IPS-15b (cell line): ENCODE measurements around the gene ATPAF2.
"Not testable (repeated sequence)": the region's sequence is repeated elsewhere in the genome, so short reads cannot be mapped to it uniquely, and the experiment has no call there.

Experiments
- H3K27me3 ChIP-seq: one replicate; pipeline ENCODE4 v1.6.1; 2013; ENCODE audit warnings: low read length; ENCODE audit not compliant: control insufficient read depth, insufficient read depth
- H3K36me3 ChIP-seq: one replicate; pipeline ENCODE4 v1.6.1; 2013; ENCODE audit warnings: low read length; ENCODE audit not compliant: control insufficient read depth, insufficient read depth
- H3K4me1 ChIP-seq: one replicate; pipeline ENCODE4 v1.6.1; 2013; ENCODE audit warnings: mild to moderate bottlenecking, low read length; ENCODE audit not compliant: control insufficient read depth, insufficient read depth
- H3K4me3 ChIP-seq: one replicate; pipeline ENCODE4 v1.5.1; 2013; ENCODE audit warnings: low read depth, low read length
- H3K9ac ChIP-seq: one replicate; pipeline ENCODE4 v1.6.1; 2013; ENCODE audit warnings: low read depth, mild to moderate bottlenecking, low read length
- H3K9me3 ChIP-seq: one replicate; pipeline ENCODE4 v1.6.1; 2013; ENCODE audit warnings: mild to moderate bottlenecking, low read length; ENCODE audit not compliant: control insufficient read depth, insufficient read depth

The ATPAF2 gene

DNA sequence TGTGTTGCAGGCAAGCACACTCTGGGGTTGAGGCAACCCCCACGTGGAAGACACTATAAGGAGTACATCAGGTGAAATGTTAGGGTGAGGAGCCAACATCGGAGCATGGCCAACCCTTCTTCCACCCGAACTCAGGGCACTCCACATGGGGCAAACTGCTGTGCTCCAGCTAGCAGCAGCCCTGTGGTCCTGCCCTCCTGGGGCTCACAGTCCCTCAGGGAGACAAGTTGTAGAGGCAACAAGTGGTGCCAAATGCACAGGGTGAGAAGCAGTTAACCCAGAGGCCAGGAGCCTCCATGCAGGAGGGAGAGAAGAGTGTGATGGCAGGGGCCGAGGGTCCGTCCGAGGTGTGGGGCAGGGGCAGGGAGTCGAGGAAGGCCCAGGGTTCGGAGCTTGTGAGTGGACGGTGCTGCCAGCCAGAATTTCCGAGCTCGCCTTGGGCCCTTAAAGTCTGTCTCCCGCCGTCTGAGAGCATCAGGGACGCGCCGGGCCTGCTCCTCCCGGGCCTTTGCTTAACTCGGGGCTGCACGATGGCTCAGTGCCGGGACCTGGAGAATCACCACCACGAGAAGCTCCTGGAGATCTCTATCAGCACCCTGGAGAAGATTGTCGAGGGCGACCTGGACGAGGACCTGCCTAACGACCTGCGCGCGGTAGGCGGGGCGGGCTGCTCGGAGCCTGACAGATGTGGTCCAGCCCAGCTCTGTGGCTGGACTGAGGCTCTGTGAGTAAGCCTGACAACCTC, 32.3 kb downstream of the ATPAF2 start:
- Histone ChIP-seq H3K9ac (peak overlapping the region; percentile 8), H3K36me3 (no peaks in the 10 kb centered on the region)

DNA sequence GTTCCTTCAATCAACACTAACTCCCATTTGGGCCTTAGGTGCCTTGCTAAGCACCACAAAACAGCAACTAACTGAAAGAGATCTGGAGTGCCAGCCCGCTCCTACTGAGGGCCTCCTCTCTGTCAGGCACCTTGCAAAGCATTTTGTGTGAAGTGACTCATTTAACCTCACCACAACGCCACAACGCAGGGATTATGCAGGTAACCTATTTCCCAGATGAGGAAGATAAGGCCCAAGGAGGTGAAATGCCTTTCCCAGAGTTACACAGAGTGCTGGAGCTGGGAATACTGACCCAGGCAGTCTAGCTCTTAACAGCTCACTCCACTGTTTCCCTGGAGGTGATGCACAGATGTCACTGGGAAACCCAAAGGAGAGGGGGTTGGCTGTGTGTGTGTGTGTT, 33.5 kb downstream of the ATPAF2 start:
- no peaks in the 10 kb centered on the region for H3K36me3 ChIP-seq
- no peaks in the 10 kb centered on the region for H3K27me3 ChIP-seq
- H3K4me3 ChIP-seq, result no peak overlapping the region
- no peaks in the 10 kb centered on the region for H3K9me3 ChIP-seq
- H3K4me1 ChIP-seq, result no peaks in the 10 kb centered on the region
- no peak overlapping the region for H3K9ac ChIP-seq

More for the DNA sequence above, 32.3 kb downstream of the ATPAF2 start:
- Histone ChIP-seq H3K27me3 (no peaks in the 10 kb centered on the region), H3K4me3 (peak overlapping the region; percentile 32), H3K9me3 (no peaks in the 10 kb centered on the region), H3K4me1 (no peaks in the 10 kb centered on the region)

DNA sequence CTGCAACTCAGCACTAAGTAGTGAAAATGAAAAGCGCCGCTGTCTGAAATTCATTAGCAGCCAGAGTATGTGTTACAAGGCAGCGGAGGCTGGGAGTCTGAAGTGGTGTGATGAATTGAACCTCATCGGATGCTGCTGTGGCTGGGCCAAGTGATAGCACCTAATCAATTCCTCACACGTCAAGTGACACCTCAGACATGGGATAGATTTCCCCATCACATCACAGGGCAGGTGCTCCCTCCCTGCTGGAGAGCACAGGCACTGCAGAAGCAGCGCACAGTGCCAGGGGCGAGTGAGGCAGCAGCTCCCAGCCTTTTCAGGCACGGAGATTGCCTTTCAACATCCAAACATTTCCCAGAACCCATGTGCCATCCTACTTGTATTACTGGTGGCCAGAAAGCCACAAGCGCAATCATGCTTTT, 34.1 kb downstream of the ATPAF2 start:
- Histone ChIP-seq H3K9ac (no peak overlapping the region), H3K9me3 (no peaks in the 10 kb centered on the region), H3K36me3 (no peaks in the 10 kb centered on the region), H3K27me3 (no peaks in the 10 kb centered on the region), H3K4me3 (no peak overlapping the region), H3K4me1 (no peaks in the 10 kb centered on the region)

DNA sequence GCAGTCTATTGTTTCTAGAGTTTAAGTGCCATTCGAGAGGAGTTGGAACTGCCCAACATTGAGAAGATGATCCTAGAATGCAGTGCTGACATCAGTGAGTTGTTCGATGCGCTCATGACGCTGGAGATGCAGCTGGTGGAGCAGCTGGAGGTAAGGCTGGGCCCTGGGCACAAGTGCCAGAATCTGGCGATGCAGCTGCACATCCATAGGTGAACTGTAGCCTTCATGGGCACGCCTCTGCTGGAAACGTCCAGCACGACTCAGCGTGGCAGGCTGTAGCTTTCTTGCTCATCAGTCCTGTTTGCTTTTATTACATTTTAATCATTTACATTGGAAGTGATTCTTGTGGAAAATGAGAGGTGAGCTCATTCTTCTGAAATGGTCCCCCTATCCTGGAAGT, 34.6 kb downstream of the ATPAF2 start:
- Histone ChIP-seq H3K27me3 (no peaks in the 10 kb centered on the region), H3K9me3 (no peaks in the 10 kb centered on the region), H3K4me3 (no peak overlapping the region), H3K9ac (no peak overlapping the region), H3K36me3 (no peaks in the 10 kb centered on the region), H3K4me1 (no peaks in the 10 kb centered on the region)

DNA sequence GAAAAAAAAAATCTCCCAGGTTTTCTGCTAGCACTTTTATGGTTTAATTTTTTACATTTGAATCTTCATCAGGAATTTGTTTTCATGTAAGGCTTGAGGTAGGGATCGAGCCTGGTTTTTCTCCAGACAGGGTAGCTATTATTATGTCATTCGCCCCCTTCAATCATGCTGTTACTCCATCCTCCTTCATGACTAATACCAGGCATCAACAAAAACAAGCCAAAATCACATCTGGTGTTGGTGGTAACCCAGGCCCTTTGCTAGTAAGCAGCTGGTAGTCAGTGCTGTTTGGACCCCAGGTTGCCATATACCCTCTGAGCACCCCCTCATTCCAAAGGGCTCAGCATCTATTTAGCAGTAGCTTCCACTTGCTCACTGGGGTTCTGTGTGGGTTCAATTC, 36.8 kb downstream of the ATPAF2 start:
- Histone ChIP-seq H3K4me3 (no peak overlapping the region), H3K27me3 (no peaks in the 10 kb centered on the region), H3K36me3 (no peaks in the 10 kb centered on the region), H3K4me1 (no peaks in the 10 kb centered on the region), H3K9me3 (no peaks in the 10 kb centered on the region), H3K9ac (no peak overlapping the region)

DNA sequence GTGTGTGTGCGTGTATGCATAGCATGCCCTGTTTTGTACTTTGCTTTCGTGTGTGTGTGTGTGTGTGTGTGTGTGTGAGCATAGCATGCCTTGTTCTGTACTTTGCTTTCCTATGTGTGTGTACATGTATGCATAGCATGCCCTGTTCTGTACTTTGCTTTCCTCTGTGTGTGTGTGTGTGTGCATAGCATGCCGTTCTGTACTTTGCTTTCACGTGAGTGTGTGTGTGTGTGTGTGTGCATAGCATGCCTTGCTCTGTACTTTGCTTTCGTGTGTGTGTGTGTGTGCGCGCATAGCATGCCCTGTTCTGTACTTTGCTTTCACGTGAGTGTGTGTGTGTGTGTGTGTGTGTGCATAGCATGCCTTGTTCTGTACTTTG, 38.9 kb downstream of the ATPAF2 start:
- Histone ChIP-seq H3K9ac (no peak overlapping the region), H3K4me1 (no peaks in the 10 kb centered on the region), H3K9me3 (no peaks in the 10 kb centered on the region), H3K4me3 (no peak overlapping the region), H3K36me3 (no peaks in the 10 kb centered on the region), H3K27me3 (no peaks in the 10 kb centered on the region)

DNA sequence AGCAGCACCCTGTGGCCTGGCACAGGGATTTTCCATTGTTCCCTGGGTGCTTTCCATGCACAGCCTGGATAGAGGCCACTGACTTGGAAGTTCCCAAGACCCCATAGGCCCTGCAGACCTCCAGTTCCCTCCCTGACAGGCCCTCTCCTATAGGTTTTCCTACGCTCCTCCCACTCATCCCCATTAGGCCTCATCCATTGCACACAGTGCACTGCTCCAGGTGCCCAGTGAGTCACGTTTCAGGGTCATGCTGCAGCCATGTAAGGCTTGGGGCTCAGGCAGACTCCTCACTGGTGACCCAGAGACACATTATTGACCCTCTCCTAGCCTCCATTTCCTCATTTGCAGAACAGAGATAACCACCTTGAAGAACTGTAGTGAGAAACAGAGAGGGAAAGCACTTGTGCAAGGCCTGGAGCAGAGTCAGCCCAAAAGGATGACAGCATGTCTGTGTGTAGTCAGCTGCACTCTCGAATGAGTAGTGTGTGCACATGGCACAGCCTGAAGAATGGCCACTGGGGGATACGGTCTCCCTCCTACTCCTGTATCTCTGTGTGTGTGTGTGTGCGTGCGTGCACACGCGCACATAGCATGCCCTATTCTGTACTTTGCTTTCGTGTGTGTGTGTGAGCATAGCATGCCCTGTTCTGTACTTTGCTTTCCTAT, 39.5 kb downstream of the ATPAF2 start:
- H3K9ac ChIP-seq, result no peak overlapping the region
- H3K27me3 ChIP-seq, result no peaks in the 10 kb centered on the region
- H3K9me3 ChIP-seq, result no peaks in the 10 kb centered on the region
- H3K4me3 ChIP-seq, result no peak overlapping the region
- no peaks in the 10 kb centered on the region for H3K4me1 ChIP-seq
- H3K36me3 ChIP-seq, result no peaks in the 10 kb centered on the region

DNA sequence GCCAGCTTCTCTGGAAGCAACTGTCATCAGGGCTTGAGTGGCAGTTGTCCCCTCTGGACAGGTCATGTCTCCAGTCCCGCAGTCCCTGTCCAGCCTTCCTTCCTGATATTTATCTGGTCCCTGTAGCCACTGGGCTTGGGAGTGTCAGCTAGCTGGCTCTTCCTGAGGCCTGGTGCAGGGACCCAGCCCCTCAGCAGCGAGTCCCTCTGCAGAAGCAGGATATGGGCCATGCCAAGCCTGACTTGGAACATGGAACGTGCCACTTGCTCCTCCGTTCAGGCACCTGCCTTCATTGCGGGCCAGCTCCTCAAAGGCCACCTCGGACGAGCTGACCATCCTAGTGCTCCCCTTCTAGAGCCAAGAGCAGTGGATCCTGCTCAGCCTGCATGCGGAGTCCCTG, 40.0 kb downstream of the ATPAF2 start:
- Histone ChIP-seq H3K4me3 (no peak overlapping the region), H3K4me1 (no peaks in the 10 kb centered on the region), H3K27me3 (no peaks in the 10 kb centered on the region), H3K9me3 (no peaks in the 10 kb centered on the region), H3K9ac (no peak overlapping the region), H3K36me3 (no peaks in the 10 kb centered on the region)

DNA sequence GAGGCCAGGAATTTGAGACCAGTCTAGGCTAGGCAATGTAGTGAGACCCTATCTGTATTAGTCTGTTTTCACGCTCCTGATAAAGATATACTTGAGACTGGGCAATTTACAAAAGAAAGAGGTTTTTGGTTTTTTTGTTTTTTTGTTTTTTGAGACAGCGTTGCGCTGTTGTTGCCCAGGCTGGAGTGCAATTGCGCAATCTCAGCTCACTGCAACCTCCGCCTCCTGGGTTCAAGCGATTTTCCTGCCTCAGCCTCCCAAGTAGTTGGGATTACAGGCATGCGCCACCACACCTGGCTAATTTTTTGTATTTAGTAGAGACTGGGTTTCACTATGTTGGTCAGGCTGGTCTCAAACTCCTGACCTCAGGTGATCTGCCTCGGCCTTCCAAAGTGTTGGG, 43.1 kb downstream of the ATPAF2 start:
- H3K9me3 ChIP-seq, H3K36me3 ChIP-seq, H3K4me1 ChIP-seq, H3K9ac ChIP-seq, H3K4me3 ChIP-seq, H3K27me3 ChIP-seq: not testable (repeated sequence)

DNA sequence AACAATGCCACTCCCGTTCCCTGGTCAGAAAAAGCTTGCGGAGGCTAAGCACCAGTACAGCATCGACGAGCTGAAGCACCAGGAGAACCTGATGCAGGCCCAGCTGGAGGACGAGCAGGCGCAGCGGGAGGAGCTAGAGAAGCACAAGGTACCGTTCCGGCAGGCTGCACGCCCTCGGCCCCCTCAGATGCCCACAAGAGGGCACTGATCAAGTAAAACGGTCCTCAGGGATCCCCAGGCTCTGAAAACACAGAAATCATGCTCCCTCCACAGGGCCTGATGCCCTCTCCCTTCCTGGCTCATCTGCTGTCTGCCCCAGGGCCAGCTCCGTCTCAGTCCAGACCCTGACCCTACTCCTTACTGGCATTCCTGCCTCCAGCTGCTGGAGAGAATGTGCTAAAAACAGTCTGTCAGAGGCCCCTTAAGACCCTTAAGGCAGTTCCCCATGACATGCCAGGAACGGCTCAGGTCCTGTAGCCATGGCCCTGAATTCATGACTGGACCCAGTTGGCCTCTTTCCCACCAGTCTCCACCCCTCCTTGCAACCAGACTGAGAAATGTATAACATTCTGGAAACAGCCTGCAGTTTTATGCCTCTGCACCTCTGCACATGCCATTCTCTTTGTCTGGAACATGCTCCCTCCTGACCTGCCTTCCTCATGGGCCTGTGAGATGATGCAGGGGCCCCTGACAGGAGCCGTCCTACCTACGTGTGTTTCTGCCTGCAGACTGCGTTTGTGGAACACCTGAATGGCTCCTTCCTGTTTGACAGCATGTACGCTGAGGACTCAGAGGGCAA, 44.5 kb downstream of the ATPAF2 start:
- Histone ChIP-seq H3K9ac (no peak overlapping the region), H3K4me3 (no peak overlapping the region), H3K9me3 (no peaks in the 10 kb centered on the region), H3K36me3 (no peaks in the 10 kb centered on the region), H3K4me1 (no peaks in the 10 kb centered on the region), H3K27me3 (no peaks in the 10 kb centered on the region)

DNA sequence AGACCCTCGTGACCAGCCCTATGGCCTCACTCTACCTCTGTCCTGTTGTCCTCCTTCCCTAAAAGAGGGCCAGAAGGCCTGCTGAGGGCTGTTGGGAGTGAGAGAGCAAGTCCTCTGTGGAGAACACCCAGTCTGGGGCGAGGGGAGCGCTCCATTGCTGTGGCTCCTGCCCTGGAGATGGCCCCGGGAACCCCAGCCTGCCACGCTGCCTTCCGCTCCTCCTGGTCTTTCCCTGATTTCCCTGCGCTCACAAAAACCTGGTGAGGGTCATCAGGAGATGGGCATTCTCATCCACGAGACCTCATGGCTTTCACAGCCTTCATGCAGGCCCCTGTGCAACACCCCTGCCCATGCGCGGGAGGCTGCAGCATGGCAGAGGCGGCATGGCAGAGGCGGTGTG, 45.1 kb downstream of the ATPAF2 start:
- Histone ChIP-seq H3K36me3 (no peaks in the 10 kb centered on the region), H3K4me1 (no peaks in the 10 kb centered on the region)

DNA sequence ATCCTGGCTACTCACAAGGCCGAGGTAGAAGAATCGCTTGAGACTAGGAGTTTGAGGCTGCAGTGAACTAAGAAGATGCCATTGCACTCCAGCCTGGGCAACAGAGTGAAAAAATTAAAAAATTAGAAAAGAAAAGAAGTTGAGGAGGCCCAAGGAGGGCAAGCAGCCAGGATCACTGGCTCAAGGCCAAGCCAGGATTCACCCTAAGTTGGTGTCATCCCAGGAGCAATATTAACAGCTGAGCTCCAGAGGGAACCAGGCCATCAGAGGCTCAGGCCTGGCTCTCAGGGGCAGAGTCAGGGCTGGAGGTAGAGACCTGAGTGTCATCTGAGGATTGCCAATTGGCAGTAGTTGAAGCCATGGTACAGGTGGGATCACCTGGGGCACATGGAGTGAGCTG, 45.6 kb downstream of the ATPAF2 start:
- Histone ChIP-seq H3K9ac (no peak overlapping the region), H3K9me3 (no peaks in the 10 kb centered on the region)

More for the DNA sequence above, 45.1 kb downstream of the ATPAF2 start:
- no peak overlapping the region for H3K9ac ChIP-seq
- H3K4me3 ChIP-seq, result no peak overlapping the region
- H3K9me3 ChIP-seq, result no peaks in the 10 kb centered on the region
- no peaks in the 10 kb centered on the region for H3K27me3 ChIP-seq

More for the DNA sequence above, 45.6 kb downstream of the ATPAF2 start:
- no peaks in the 10 kb centered on the region for H3K4me1 ChIP-seq
- no peak overlapping the region for H3K4me3 ChIP-seq
- no peaks in the 10 kb centered on the region for H3K36me3 ChIP-seq
- H3K27me3 ChIP-seq, result no peaks in the 10 kb centered on the region
